Endothelial cell of umbilical vein (primary cell): ENCODE measurements around the gene HGFAC. TPM values are rescaled to one million over a fixed set of nuclear protein-coding genes. Genes with fewer than 3 reads are reported as not detected.

Source experiments
- BruUV-seq: library from RNA; stranded (reverse); fragments of 400-500 nt; replicated peaks from 2 replicates; lab custom pipeline; 2021; lab: Mats Ljungman, UMichigan
- CTCF ChIA-PET: fragments of 300-600, 350-600 bp; sonication (Branson Sonifier 250); formaldehyde crosslinking; loops from one replicate; lab custom pipeline; 2021; ENCODE audit warnings: antibody characterized with exemption, inconsistent platforms; lab: Charles Lee
- POLR2A ChIA-PET: fragments of 300-600, 350-600 bp; sonication (Branson Sonifier 250); formaldehyde crosslinking; loops from one replicate; lab custom pipeline; 2021; ENCODE audit warnings: antibody characterized with exemption, inconsistent platforms; lab: Charles Lee
- DNase-seq: peaks from one replicate; pipeline ENCODE4 v3.0.0-alpha.2; 2011; ENCODE audit warnings: low read depth, low spot score
- FAIRE-seq: peaks from 2 replicates; lab custom pipeline; 2011; peaks lifted over from hg19 to GRCh38; lab: Jason Lieb, UNC
- H2AFZ ChIP-seq: 2 replicates; pipeline ENCODE4 v1.6.0; 2012; ENCODE audit warnings: low read depth, low read length, control low read depth, inconsistent platforms
- H3K27ac ChIP-seq: 2 replicates; pipeline ENCODE4 v1.5.1; 2011; ENCODE audit warnings: low read depth, mild to moderate bottlenecking, control low read depth, low read length, moderate library complexity; ENCODE audit not compliant: insufficient read depth
- H3K27me3 ChIP-seq, 2 experiments: 2 replicates each; pipeline versions ENCODE4 v1.6.0 to v1.6.1; 2011; ENCODE audit warnings: low read length in 2 of 2, mixed read lengths in 1 of 2; ENCODE audit not compliant: control insufficient read depth in 2 of 2, insufficient read depth in 2 of 2
- H3K36me3 ChIP-seq, 2 experiments: 2 replicates in 1 of 2; 3 replicates in 1 of 2; pipeline ENCODE4 v1.5.1; 2011; ENCODE audit warnings: low read length in 2 of 2, mild to moderate bottlenecking in 1 of 2, moderate library complexity in 1 of 2; ENCODE audit not compliant: control insufficient read depth in 2 of 2, insufficient read depth in 2 of 2; ENCODE audit errors: extremely low read depth in 1 of 2
- H3K4me1 ChIP-seq: 3 replicates; pipeline ENCODE4 v1.5.1; 2011; ENCODE audit warnings: mild to moderate bottlenecking, low read length; ENCODE audit not compliant: control insufficient read depth, insufficient read depth; ENCODE audit errors: extremely low read depth
- H3K4me2 ChIP-seq: 2 replicates; pipeline ENCODE4 v1.6.1; 2011; ENCODE audit warnings: low read length, control low read depth, mixed read lengths; ENCODE audit not compliant: insufficient read depth
- H3K4me3 ChIP-seq, 3 experiments: fragments of 200-600 bp in 1 of 3; sonication (generic), shearing (Covaris generic) in 1 of 3; replicated peaks in 1 of 3; 2 replicates each; pipeline ENCODE4 v1.5.1; 2011 to 2016; ENCODE audit warnings: control low read depth in 3 of 3, low read length in 3 of 3, mild to moderate bottlenecking in 2 of 3, inconsistent platforms in 1 of 3, low read depth in 1 of 3, moderate library complexity in 1 of 3; ENCODE audit not compliant: insufficient read depth in 1 of 3
- H3K79me2 ChIP-seq: 2 replicates; pipeline ENCODE4 v1.6.0; 2012; ENCODE audit warnings: low read length, inconsistent platforms; ENCODE audit not compliant: control insufficient read depth, insufficient read depth
- H3K9ac ChIP-seq: replicated peaks from 2 replicates; pipeline ENCODE3; 2011; ENCODE audit warnings: low read length, control low read depth; ENCODE audit not compliant: insufficient read depth; ENCODE audit errors: extremely low read depth
- H3K9me1 ChIP-seq: replicated peaks from 3 replicates; pipeline ENCODE4 v1.6.0; 2011; ENCODE audit warnings: mild to moderate bottlenecking, low read length; ENCODE audit not compliant: control insufficient read depth, insufficient read depth; ENCODE audit errors: extremely low read depth
- H3K9me3 ChIP-seq: replicated peaks from 2 replicates; pipeline ENCODE4 v1.5.1; 2012; ENCODE audit warnings: low read length, inconsistent platforms; ENCODE audit not compliant: control insufficient read depth, insufficient read depth
- H4K20me1 ChIP-seq: replicated peaks from 2 replicates; pipeline ENCODE3; 2011; ENCODE audit warnings: mild to moderate bottlenecking, low read length; ENCODE audit not compliant: control insufficient read depth, insufficient read depth; ENCODE audit errors: extremely low read depth
- GATA2 ChIP-seq: IDR thresholded peaks from 2 replicates; pipeline ENCODE4 v1.7.0; 2011; ENCODE audit warnings: low read depth, mild to moderate bottlenecking, moderate library complexity, mixed read lengths, low read length; ENCODE audit not compliant: insufficient read length, insufficient read depth
- JUN ChIP-seq: IDR thresholded peaks from 2 replicates; pipeline ENCODE4 v1.6.1; 2011; ENCODE audit warnings: borderline replicate concordance, low read depth; ENCODE audit not compliant: insufficient read length, insufficient read depth
- dilution Hi-C: fragments of 300-500 bp; cut with MboI; formaldehyde crosslinking; loops from one replicate; pipeline ENCODE4 v1.15.0; 2019; ENCODE audit warnings: low sequenced_read_pairs; ENCODE audit not compliant: extremely low pct_ligation_motif_present
- intact Hi-C: fragments of 100-400 bp; cut with micrococcal nuclease; formaldehyde crosslinking; loops from one replicate; pipeline ENCODE4 v1.10.0; 2022
- polyA plus RNA-seq, 4 experiments: library from polyadenylated mRNA; depleted of rRNA in 3 of 4; stranded (reverse) in 3 of 4; unstranded in 1 of 4; fragments of >200 nt; gene quantifications; 2 replicates each; pipeline versions ENCODE4 v1.2.1 to v1.2.3, GENCODE V29; 2011 to 2012; ENCODE audit warnings: missing spikeins in 1 of 4
- total RNA-seq: library from RNA; stranded (reverse); gene quantifications from 2 replicates; pipeline ENCODE4 v1.2.3, GENCODE V29; 2021
- TF ChIP-seq, protein P1 (sequence below), 2 donors: IDR thresholded peaks; 1 replicate in 1 of 2; 2 replicates in 1 of 2; pipeline ENCODE4 v1.5.1; 2011; ENCODE audit warnings: low read length in 2 of 2, mild to moderate bottlenecking in 2 of 2, moderate library complexity in 2 of 2, control low read depth in 1 of 2, inconsistent platforms in 1 of 2, low read depth in 1 of 2; ENCODE audit not compliant: insufficient read depth in 1 of 2; ENCODE audit errors: extremely low read depth in 1 of 2

The HGFAC gene
- total and polyA plus RNA-seq, 2 donors (not counting 3 experiments of a cell fraction or from before 2014, with no cell fraction given), result 0.36 to 0.49 TPM

DNA sequence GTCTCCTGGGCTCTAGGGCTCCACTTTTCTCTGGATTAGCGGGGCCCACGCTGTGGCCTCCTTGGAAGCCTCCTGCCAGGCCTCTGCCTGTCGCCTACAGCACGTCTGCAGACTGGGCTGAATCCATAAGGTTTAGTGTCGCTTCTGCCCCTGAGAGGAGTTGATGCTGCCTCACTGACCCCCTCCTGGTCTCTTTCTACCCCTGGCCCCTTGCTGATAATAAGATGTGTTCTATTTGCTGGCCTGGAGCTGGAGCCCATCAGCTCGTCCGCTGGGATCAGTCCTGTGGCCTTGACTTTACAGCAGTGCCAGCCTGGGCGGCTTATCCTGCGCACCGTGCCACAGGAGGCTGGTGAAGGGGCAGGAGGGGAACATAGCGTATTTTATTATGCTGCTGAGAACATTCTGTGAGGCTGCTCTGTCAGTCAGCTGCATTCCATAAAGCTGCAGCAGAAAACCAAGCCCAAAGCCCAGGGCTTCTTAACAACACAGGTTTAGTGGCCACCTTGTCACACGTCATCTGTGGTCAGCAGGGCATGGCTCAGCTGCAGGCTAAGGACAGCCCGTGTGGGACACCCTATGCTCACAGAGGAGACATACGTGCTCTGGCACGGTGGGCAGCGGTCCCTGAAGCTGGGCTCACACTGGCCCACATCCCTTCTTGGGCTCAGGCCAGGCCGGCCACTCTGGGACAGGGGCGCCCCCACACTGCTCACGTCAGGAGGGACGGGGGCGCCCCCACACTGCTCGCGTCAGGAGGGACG, 29.3 kb upstream of the HGFAC start:
- no peaks in the 10 kb centered on the region for H3K9me3 ChIP-seq

More for the DNA sequence above, 29.3 kb upstream of the HGFAC start:
- CTCF ChIA-PET, result no interaction called here
- FAIRE-seq, result no peak
- Histone ChIP-seq H3K9ac (no peak overlapping the region), H2AFZ (no peak overlapping the region), H3K4me1 (no peaks in the 10 kb centered on the region), H3K79me2 (peaks cover 2% of the 10 kb centered on the region), H3K36me3 (peaks cover 0 to 22% of the 10 kb centered on the region in 2 experiments), H3K27ac (no peak overlapping the region), H3K4me3 (no peak overlapping the region), H4K20me1 (no peaks in the 10 kb centered on the region), H3K27me3 (no peaks in the 10 kb centered on the region), H3K4me2 (no peak overlapping the region), H3K9me1 (no peaks in the 10 kb centered on the region)
- TF ChIP-seq GATA2 (no peak), JUN (no peak)
- TF ChIP-seq, protein P1, sequence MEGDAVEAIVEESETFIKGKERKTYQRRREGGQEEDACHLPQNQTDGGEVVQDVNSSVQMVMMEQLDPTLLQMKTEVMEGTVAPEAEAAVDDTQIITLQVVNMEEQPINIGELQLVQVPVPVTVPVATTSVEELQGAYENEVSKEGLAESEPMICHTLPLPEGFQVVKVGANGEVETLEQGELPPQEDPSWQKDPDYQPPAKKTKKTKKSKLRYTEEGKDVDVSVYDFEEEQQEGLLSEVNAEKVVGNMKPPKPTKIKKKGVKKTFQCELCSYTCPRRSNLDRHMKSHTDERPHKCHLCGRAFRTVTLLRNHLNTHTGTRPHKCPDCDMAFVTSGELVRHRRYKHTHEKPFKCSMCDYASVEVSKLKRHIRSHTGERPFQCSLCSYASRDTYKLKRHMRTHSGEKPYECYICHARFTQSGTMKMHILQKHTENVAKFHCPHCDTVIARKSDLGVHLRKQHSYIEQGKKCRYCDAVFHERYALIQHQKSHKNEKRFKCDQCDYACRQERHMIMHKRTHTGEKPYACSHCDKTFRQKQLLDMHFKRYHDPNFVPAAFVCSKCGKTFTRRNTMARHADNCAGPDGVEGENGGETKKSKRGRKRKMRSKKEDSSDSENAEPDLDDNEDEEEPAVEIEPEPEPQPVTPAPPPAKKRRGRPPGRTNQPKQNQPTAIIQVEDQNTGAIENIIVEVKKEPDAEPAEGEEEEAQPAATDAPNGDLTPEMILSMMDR (IDR thresholded peaks at IDR 0.05; ENCODE audit: extremely low read depth in 1 of 2, insufficient read depth in 1 of 2, low read depth in 1 of 2, low read length in 2 of 2), result no peak
- dilution Hi-C loops, result no loop called here
- POLR2A ChIA-PET, result no interaction called here
- no peak for DNase-seq
- intact Hi-C loops, result no loop called here
- BruUV-seq, result no TSS peak
